Neutrophil (primary cell): ENCODE data around the gene CORO2A.

Experiments used
- H3K27ac ChIP-seq: fragments of 200-600 bp; sonication (generic); 2 replicates; pipeline ENCODE4 v1.5.1; 2016; ENCODE audit warnings: mild to moderate bottlenecking, moderate library complexity
- H3K27me3 ChIP-seq: fragments of 200-600 bp; sonication (generic); 2 replicates; pipeline ENCODE4 v1.6.0; 2016; ENCODE audit warnings: mild to moderate bottlenecking
- H3K36me3 ChIP-seq: fragments of 200-600 bp; sonication (generic); 2 replicates; pipeline ENCODE4 v1.5.1; 2017
- H3K4me1 ChIP-seq, 2 experiments: fragments of 200-600 bp in 1 of 2; sonication (generic) in 1 of 2; 1 replicate in 1 of 2; 2 replicates in 1 of 2; pipeline versions ENCODE4 v1.5.1 to v1.6.1; 2013 to 2016; ENCODE audit warnings: low read depth in 1 of 2, low read length in 1 of 2, mild to moderate bottlenecking in 1 of 2, moderate library complexity in 1 of 2; ENCODE audit not compliant: control insufficient read depth in 1 of 2, insufficient read depth in 1 of 2
- H3K4me3 ChIP-seq, 2 experiments: fragments of 200-600 bp in 1 of 2; sonication (generic) in 1 of 2; 1 replicate in 1 of 2; 2 replicates in 1 of 2; pipeline ENCODE4 v1.5.1; 2013 to 2016; ENCODE audit warnings: low read depth in 1 of 2, low read length in 1 of 2, mild to moderate bottlenecking in 1 of 2, moderate library complexity in 1 of 2
- H3K9me3 ChIP-seq: fragments of 200-600 bp; sonication (generic); 2 replicates; pipeline ENCODE4 v1.5.1; 2016
- CTCF ChIP-seq: fragments of 200-600 bp; sonication (generic); IDR thresholded peaks from 2 replicates; pipeline ENCODE4 v1.5.1; 2016; ENCODE audit warnings: antibody characterized with exemption

CORO2A gene

DNA sequence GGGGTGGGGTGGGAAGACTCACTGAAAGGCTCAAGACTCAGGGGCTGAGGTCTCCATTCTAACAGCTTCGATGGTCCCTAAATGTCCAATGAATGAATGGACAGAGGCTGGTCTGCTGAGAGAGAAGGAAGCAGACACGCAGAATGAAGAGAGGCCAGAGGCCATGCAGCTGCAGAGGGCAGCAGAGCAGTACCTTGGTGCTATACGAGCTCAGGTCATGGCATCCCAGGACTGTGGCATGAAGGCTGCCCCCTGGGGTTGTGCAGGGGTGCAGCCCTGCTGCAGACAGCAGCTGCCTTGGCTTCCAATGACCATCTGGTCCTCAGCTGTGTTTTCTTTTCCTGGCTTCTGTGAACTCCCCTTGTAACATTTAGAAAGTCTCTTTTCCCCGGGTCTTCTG is 15.2 kb upstream of the CORO2A start:
- Histone ChIP-seq H3K4me1 (peaks cover 3 to 12% of the 10 kb centered on the region in 2 experiments), H3K27me3 (no peaks in the 10 kb centered on the region), H3K9me3 (no peaks in the 10 kb centered on the region), H3K4me3 (no peak overlapping the region), H3K36me3 (peaks cover 87% of the 10 kb centered on the region), H3K27ac (no peak overlapping the region)
- no peak for TF ChIP-seq CTCF

GRCh38 chr9:98206754-98207153 is 14.3 kb upstream of the CORO2A start:
- Histone ChIP-seq H3K27me3 (no peaks in the 10 kb centered on the region), H3K27ac (no peak overlapping the region), H3K4me1 (peaks cover 3 to 12% of the 10 kb centered on the region in 2 experiments), H3K4me3 (no peak overlapping the region), H3K36me3 (peaks cover 89% of the 10 kb centered on the region), H3K9me3 (no peaks in the 10 kb centered on the region)
- no peak for TF ChIP-seq CTCF

- Histone ChIP-seq H3K4me1 (peaks cover 3 to 12% of the 10 kb centered on the region in 2 experiments), H3K36me3 (peaks cover 89% of the 10 kb centered on the region), H3K4me3 (no peak overlapping the region), H3K27ac (no peak overlapping the region), H3K27me3 (no peaks in the 10 kb centered on the region), H3K9me3 (no peaks in the 10 kb centered on the region)
- TF ChIP-seq CTCF, result no peak
These were observed 12.3 kb upstream of the CORO2A start for GRCh38 chr9:98204692-98205091.

DNA sequence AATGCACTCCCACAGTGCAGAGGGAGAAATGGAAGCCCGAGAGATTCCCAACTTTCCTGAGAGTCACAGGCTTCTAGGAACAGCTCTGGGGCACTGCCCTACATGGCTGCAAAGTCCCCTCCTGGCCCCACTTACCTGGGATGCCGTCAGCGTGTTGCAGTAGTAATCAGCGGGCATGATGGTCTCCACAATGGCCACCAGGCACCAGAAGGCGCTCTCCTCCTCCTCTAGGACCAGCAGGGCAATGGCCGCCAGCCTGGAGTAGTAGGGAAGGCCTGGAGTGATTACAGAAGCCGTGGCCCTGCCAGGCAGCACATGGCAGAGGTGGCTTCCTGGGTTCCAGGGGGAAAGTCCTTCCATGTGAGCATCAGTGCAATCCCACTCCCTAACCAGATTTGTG is 10.7 kb upstream of the CORO2A start:
- Histone ChIP-seq H3K36me3 (peaks cover 90% of the 10 kb centered on the region), H3K4me1 (peaks cover 3 to 12% of the 10 kb centered on the region in 2 experiments), H3K27me3 (no peaks in the 10 kb centered on the region), H3K4me3 (no peak overlapping the region), H3K27ac (no peak overlapping the region), H3K9me3 (no peaks in the 10 kb centered on the region)
- TF ChIP-seq CTCF, result no peak

GRCh38 chr9:98202252-98202651 is 9.8 kb upstream of the CORO2A start:
- Histone ChIP-seq H3K4me1 (peaks cover 3 to 12% of the 10 kb centered on the region in 2 experiments), H3K36me3 (peaks cover 90% of the 10 kb centered on the region)
- TF ChIP-seq CTCF, result no peak

GRCh38 chr9:98201749-98202148 is 9.3 kb upstream of the CORO2A start:
- H3K9me3 ChIP-seq, result no peaks in the 10 kb centered on the region
- peaks cover 3 to 12% of the 10 kb centered on the region in 2 experiments for H3K4me1 ChIP-seq
- H3K4me3 ChIP-seq, result no peak overlapping the region
- peaks cover 90% of the 10 kb centered on the region for H3K36me3 ChIP-seq
- H3K27me3 ChIP-seq, result no peaks in the 10 kb centered on the region
- TF ChIP-seq CTCF, result no peak
- H3K27ac ChIP-seq, result no peak overlapping the region

More at GRCh38 chr9:98202252-98202651, 9.8 kb upstream of the CORO2A start:
- H3K9me3 ChIP-seq, result no peaks in the 10 kb centered on the region
- H3K27ac ChIP-seq, result no peak overlapping the region
- H3K4me3 ChIP-seq, result no peak overlapping the region
- H3K27me3 ChIP-seq, result no peaks in the 10 kb centered on the region
